Right lobe of liver (tissue), 4 donors: Measurements from ENCODE around the gene ZNF561.
"Not testable (repeated sequence)": the region's sequence is repeated elsewhere in the genome, so short reads cannot be mapped to it uniquely, and the experiment has no call there.

Source experiments
- POLR2A ChIP-seq: fragments of 450-650 bp; IDR thresholded peaks from one replicate; pipeline ENCODE4 v1.6.1; 2017; ENCODE audit warnings: antibody characterized with exemption, mild to moderate bottlenecking
- TF ChIP-seq, protein P1 (sequence below), 4 donors: fragments of 200-600 bp in 3 of 4; fragments of 450-650 bp in 1 of 4; IDR thresholded peaks; one replicate each; pipeline versions ENCODE4 v1.5.1 to v1.8.0; 2016 to 2022; ENCODE audit warnings: antibody characterized with exemption in 4 of 4, mild to moderate bottlenecking in 2 of 4
- donor health status: DM: no; HTN: no; CAD: no.
- donor health status: DM: no; HTN: no; CAD: no.
- donor health status: DM: no; HTN: yes; CAD: no.

DNA sequence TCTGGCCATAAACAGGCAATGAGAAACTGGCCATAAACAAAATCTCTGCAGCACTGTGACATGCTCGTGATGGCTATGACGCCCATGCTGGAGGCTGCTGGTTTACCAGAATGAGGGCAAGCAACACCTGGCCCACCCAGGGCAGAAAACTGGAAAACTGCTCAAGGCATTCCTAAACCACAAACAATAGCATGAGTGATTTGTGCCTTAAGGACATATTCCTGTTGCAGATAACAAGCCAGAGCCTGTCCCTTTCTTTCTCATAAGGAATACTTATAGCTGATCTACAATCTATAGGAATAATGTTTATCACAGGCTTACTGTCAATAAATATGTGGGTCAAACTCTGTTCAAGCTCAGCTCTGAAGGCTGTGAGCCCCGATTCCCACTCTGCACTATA lies 30.4 kb upstream of the ZNF561 start:
- TF ChIP-seq, protein P1, sequence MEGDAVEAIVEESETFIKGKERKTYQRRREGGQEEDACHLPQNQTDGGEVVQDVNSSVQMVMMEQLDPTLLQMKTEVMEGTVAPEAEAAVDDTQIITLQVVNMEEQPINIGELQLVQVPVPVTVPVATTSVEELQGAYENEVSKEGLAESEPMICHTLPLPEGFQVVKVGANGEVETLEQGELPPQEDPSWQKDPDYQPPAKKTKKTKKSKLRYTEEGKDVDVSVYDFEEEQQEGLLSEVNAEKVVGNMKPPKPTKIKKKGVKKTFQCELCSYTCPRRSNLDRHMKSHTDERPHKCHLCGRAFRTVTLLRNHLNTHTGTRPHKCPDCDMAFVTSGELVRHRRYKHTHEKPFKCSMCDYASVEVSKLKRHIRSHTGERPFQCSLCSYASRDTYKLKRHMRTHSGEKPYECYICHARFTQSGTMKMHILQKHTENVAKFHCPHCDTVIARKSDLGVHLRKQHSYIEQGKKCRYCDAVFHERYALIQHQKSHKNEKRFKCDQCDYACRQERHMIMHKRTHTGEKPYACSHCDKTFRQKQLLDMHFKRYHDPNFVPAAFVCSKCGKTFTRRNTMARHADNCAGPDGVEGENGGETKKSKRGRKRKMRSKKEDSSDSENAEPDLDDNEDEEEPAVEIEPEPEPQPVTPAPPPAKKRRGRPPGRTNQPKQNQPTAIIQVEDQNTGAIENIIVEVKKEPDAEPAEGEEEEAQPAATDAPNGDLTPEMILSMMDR (IDR thresholded peaks at IDR 0.05): not testable (repeated sequence)
- TF ChIP-seq POLR2A: not testable (repeated sequence)
